IMR-90 (cell line): ENCODE data around the gene MNT. TPM values are rescaled to one million over a fixed set of nuclear protein-coding genes. Genes with fewer than 3 reads are reported as not detected.

ENCODE experiments used
- ATAC-seq: fragments of 200-7000 bp; cut with Tn5 transposase; 2 replicates; pipeline ENCODE4 v1.9.1; 2020; ENCODE audit warnings: low read depth, mild to moderate bottlenecking, moderate library complexity
- BruUV-seq: library from RNA; stranded (reverse); fragments of 400-500 nt; replicated peaks from 2 replicates; lab custom pipeline; 2021; lab: Mats Ljungman, UMichigan
- CTCF ChIA-PET: fragments of 300-600 bp; formaldehyde crosslinking; extraction: SDS; loops from one replicate; lab custom pipeline; 2021; ENCODE audit warnings: antibody characterized with exemption; lab: Yijun Ruan, JAX
- POLR2A ChIA-PET: fragments of 300-600 bp; sonication (Branson Sonifier 250); formaldehyde crosslinking; loops from one replicate; lab custom pipeline; 2022; ENCODE audit warnings: antibody characterized with exemption; ENCODE audit not compliant: unreplicated experiment; lab: Charles Lee
- DNase-seq: peaks from one replicate; pipeline ENCODE4 v3.0.0; 2013
- H2AFZ ChIP-seq: replicated peaks from 2 replicates; pipeline ENCODE3; 2013; ENCODE audit warnings: low read length, mild to moderate bottlenecking; ENCODE audit not compliant: poor library complexity
- H2AK5ac ChIP-seq: 2 replicates; pipeline ENCODE4 v1.6.1; 2013; ENCODE audit warnings: low read depth, low read length, inconsistent platforms
- H2AK9ac ChIP-seq: replicated peaks from 2 replicates; pipeline ENCODE3; 2013; ENCODE audit warnings: mild to moderate bottlenecking, low read depth, low read length, moderate library complexity; ENCODE audit not compliant: poor library complexity
- H2BK120ac ChIP-seq: 2 replicates; pipeline ENCODE4 v1.6.1; 2013; ENCODE audit warnings: low read depth, low read length, inconsistent platforms
- H2BK15ac ChIP-seq: 3 replicates; pipeline ENCODE4 v1.6.1; 2013; ENCODE audit warnings: low read depth, low read length, inconsistent platforms
- H2BK20ac ChIP-seq: 2 replicates; pipeline ENCODE4 v1.6.1; 2013; ENCODE audit warnings: low read depth, mild to moderate bottlenecking, inconsistent platforms, low read length, moderate library complexity
- H2BK5ac ChIP-seq: 2 replicates; pipeline ENCODE4 v1.6.1; 2013; ENCODE audit warnings: mild to moderate bottlenecking, low read depth, low read length, inconsistent platforms; ENCODE audit not compliant: poor library complexity, severe bottlenecking
- H3K14ac ChIP-seq: replicated peaks from 2 replicates; pipeline ENCODE4 v1.6.1; 2013; ENCODE audit warnings: low read depth, low read length, inconsistent platforms
- H3K18ac ChIP-seq: 2 replicates; pipeline ENCODE4 v1.6.1; 2013; ENCODE audit warnings: low read depth, low read length, control low read depth
- H3K23ac ChIP-seq: 2 replicates; pipeline ENCODE4 v1.6.1; 2013; ENCODE audit warnings: low read depth, low read length, inconsistent platforms
- H3K27ac ChIP-seq: 2 replicates; pipeline ENCODE4 v1.5.1; 2013; ENCODE audit warnings: mild to moderate bottlenecking, control low read depth, low read length; ENCODE audit not compliant: insufficient read depth
- H3K27me3 ChIP-seq: 2 replicates; pipeline ENCODE4 v1.6.1; 2013; ENCODE audit warnings: low read length; ENCODE audit not compliant: control insufficient read depth, insufficient read depth
- H3K36me3 ChIP-seq: 2 replicates; pipeline ENCODE4 v1.6.1; 2013; ENCODE audit warnings: low read length, mixed read lengths; ENCODE audit not compliant: control insufficient read depth, insufficient read depth
- H3K4ac ChIP-seq: 2 replicates; pipeline ENCODE4 v1.6.1; 2013; ENCODE audit warnings: low read depth, low read length, inconsistent platforms
- H3K4me1 ChIP-seq: 2 replicates; pipeline ENCODE4 v1.6.1; 2013; ENCODE audit warnings: low read length, mixed read lengths; ENCODE audit not compliant: control insufficient read depth, insufficient read depth
- H3K4me2 ChIP-seq: 2 replicates; pipeline ENCODE4 v1.6.1; 2013; ENCODE audit warnings: low read depth, mild to moderate bottlenecking, control low read depth, low read length, moderate library complexity
- H3K4me3 ChIP-seq: 2 replicates; pipeline ENCODE4 v1.5.1; 2013; ENCODE audit warnings: low read depth, mild to moderate bottlenecking, control low read depth, low read length, moderate library complexity; ENCODE audit not compliant: insufficient read depth
- H3K56ac ChIP-seq: 2 replicates; pipeline ENCODE4 v1.6.1; 2013; ENCODE audit warnings: low read length, inconsistent platforms; ENCODE audit not compliant: insufficient read depth; ENCODE audit errors: extremely low read depth
- H3K79me1 ChIP-seq, 2 experiments: 2 replicates each; pipeline ENCODE4 v1.6.1; 2013; ENCODE audit warnings: low read length in 2 of 2, inconsistent platforms in 1 of 2, low read depth in 1 of 2
- H3K9ac ChIP-seq: 2 replicates; pipeline ENCODE4 v1.6.1; 2013; ENCODE audit warnings: low read depth, low read length, control low read depth
- H3K9me1 ChIP-seq: 2 replicates; pipeline ENCODE4 v1.6.1; 2013; ENCODE audit warnings: low read length, inconsistent platforms; ENCODE audit not compliant: insufficient read depth
- H3K9me3 ChIP-seq: 2 replicates; pipeline ENCODE4 v1.6.1; 2013; ENCODE audit warnings: low read length; ENCODE audit not compliant: control insufficient read depth, insufficient read depth
- H4K20me1 ChIP-seq: 2 replicates; pipeline ENCODE4 v1.6.1; 2013; ENCODE audit warnings: low read length, inconsistent platforms; ENCODE audit not compliant: insufficient read depth
- H4K5ac ChIP-seq: 2 replicates; pipeline ENCODE4 v1.6.1; 2013; ENCODE audit warnings: mild to moderate bottlenecking, low read depth, low read length, control low read depth
- H4K8ac ChIP-seq, 2 experiments: 2 replicates each; pipeline ENCODE4 v1.6.1; 2013; ENCODE audit warnings: low read depth in 2 of 2, low read length in 2 of 2, control low read depth in 1 of 2, inconsistent platforms in 1 of 2
- H4K91ac ChIP-seq: 2 replicates; pipeline ENCODE4 v1.6.1; 2013; ENCODE audit warnings: low read depth, low read length, inconsistent platforms; ENCODE audit not compliant: insufficient read depth
- CEBPB ChIP-seq: IDR thresholded peaks from 2 replicates; pipeline ENCODE4 v1.6.1; 2012; ENCODE audit warnings: low read depth, low read length, improper control_type of control experiment
- WGBS, 2 experiments: methylation state at CpG; one replicate each; pipeline versions ENCODE4 v1.1.5 to v1.1.7; 2013; ENCODE audit warnings: missing lambda C conversion rate in 2 of 2; ENCODE audit not compliant: insufficient read length in 1 of 2; ENCODE audit errors: extremely low coverage in 2 of 2; 5-methylcytosine and 5-hydroxymethylcytosine counted together
- dilution Hi-C: fragments of 300-500 bp; cut with HindIII; formaldehyde crosslinking; loops from one replicate; pipeline ENCODE4 v1.14.3; 2018; ENCODE audit warnings: low sequenced_read_pairs; ENCODE audit not compliant: unreplicated experiment
- in situ Hi-C: fragments of 300-500 bp; cut with MboI; formaldehyde crosslinking; loops from 3 replicates; pipeline ENCODE4 v1.14.3; 2019; ENCODE audit warnings: low sequenced_read_pairs, inconsistent platforms, mixed read lengths
- intact Hi-C: fragments of 100-400 bp; cut with micrococcal nuclease; formaldehyde crosslinking; loops from 2 replicates; pipeline ENCODE4 v1.10.0; 2022
- polyA plus RNA-seq, 3 experiments: library from polyadenylated mRNA; depleted of rRNA; stranded (reverse); fragments of >200 nt; gene quantifications; 2 replicates each; pipeline ENCODE4 v1.2.3, GENCODE V29; 2012; ENCODE audit warnings: low replicate concordance in 1 of 3
- total RNA-seq: library from RNA; depleted of rRNA; stranded (reverse); fragments of >200 nt; gene quantifications from 2 replicates; pipeline ENCODE4 v1.2.3, GENCODE V29; 2012

Gene MNT
- total and polyA plus RNA-seq, 2 of the 4 experiments (the other 2 are of a cell fraction) = 1.4 to 8.3 TPM

DNA sequence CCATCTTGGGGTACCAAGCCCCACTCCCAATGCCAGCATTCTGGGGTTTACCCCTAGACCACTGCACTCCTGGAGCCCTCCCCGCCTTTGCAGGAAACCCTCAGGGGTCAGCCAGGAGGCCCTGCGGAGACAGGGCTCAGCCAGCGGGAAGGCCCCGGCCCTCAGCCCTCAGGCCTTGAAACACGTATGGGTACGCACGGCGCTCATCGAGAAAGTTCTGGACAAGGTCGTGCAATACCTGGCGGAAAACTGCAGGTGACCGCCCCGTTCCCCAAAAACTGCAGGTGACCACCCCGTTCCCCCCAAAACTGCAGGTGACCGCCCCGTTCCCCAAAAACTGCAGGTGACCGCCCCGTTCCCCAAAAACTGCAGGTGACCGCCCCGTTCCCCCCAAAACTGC is 38.8 kb downstream of the MNT start:
- DNase-seq = no peak

More for the DNA sequence above, 38.8 kb downstream of the MNT start:
- POLR2A ChIA-PET = no interaction called here
- in situ Hi-C loops (no loop called here), intact Hi-C loops (no loop called here), dilution Hi-C loops (no loop called here)
- no peak overlapping the region for H3K18ac ChIP-seq
- no peak overlapping the region for H3K4ac ChIP-seq
- no peak overlapping the region for H4K91ac ChIP-seq
- no peak overlapping the region for H2AFZ ChIP-seq
- peaks cover 22% of the 10 kb centered on the region for H3K9me1 ChIP-seq
- no peak overlapping the region for H3K23ac ChIP-seq
- no peak overlapping the region for H2AK9ac ChIP-seq
- H3K56ac ChIP-seq = no peak overlapping the region
- H3K36me3 ChIP-seq = peaks cover 38% of the 10 kb centered on the region
- no peak overlapping the region for H3K9ac ChIP-seq
- H4K8ac ChIP-seq = no peak overlapping the region
- peaks cover 32% of the 10 kb centered on the region for H4K20me1 ChIP-seq
- BruUV-seq = no TSS peak
- H2AK5ac ChIP-seq = no peak overlapping the region
- peaks cover 8% of the 10 kb centered on the region for H3K4me1 ChIP-seq
- H3K4me2 ChIP-seq = no peak overlapping the region
- WGBS, 2 experiments = 99% methylated on average over 14 of the region's 20 CpGs; no CpG with 5 or more reads in 1 of the 2 experiments
- H2BK5ac ChIP-seq = no peak overlapping the region
- no peak overlapping the region for H4K5ac ChIP-seq
- ATAC-seq = no peak
- no peaks in the 10 kb centered on the region for H3K27me3 ChIP-seq
- no peak overlapping the region for H2BK15ac ChIP-seq
- CTCF ChIA-PET = no interaction called here
- H3K14ac ChIP-seq = no peak overlapping the region
- no peak overlapping the region for H3K4me3 ChIP-seq
- no peak overlapping the region for H3K27ac ChIP-seq
- no peak overlapping the region for H2BK120ac ChIP-seq
- H2BK20ac ChIP-seq = no peak overlapping the region
- no peak for TF ChIP-seq CEBPB
- H3K79me1 ChIP-seq = peaks cover 4 to 18% of the 10 kb centered on the region in 2 experiments; a peak in 2 of 4 replicates
- H3K9me3 ChIP-seq = no peaks in the 10 kb centered on the region
